H1 (cell line): Measurements from ENCODE around the gene S100A10. TPM values are rescaled to one million over a fixed set of nuclear protein-coding genes. Genes with fewer than 3 reads are reported as not detected.

Experiments
- CTCF ChIA-PET: fragments of 300-600 bp; sonication (Branson Sonifier 250); formaldehyde crosslinking; loops from one replicate; lab custom pipeline; 2021; ENCODE audit not compliant: partially characterized antibody; lab: Charles Lee
- POLR2A ChIA-PET: fragments of 300-600 bp; sonication (Branson Sonifier 250); formaldehyde crosslinking; loops from one replicate; lab custom pipeline; 2021; ENCODE audit warnings: inconsistent platforms; ENCODE audit not compliant: partially characterized antibody; lab: Charles Lee
- DNase-seq, 2 experiments: peaks; one replicate each; pipeline versions ENCODE4 v3.0.0 to v3.0.0-alpha.2; 2010 to 2022; ENCODE audit warnings: low spot score in 2 of 2, low read depth in 1 of 2, mixed read lengths in 1 of 2
- FAIRE-seq: peaks from 2 replicates; lab custom pipeline; 2011; peaks lifted over from hg19 to GRCh38; lab: Jason Lieb, UNC
- H2AFZ ChIP-seq: 2 replicates; pipeline ENCODE4 v1.8.1; 2012; ENCODE audit warnings: low read length, inconsistent platforms
- H2AK5ac ChIP-seq: 2 replicates; pipeline ENCODE4 v1.6.1; 2013; ENCODE audit warnings: low read depth, low read length
- H2BK120ac ChIP-seq: replicated peaks from 2 replicates; pipeline ENCODE3; 2013; ENCODE audit warnings: low read depth, low read length, inconsistent platforms
- H2BK12ac ChIP-seq: 2 replicates; pipeline ENCODE4 v1.6.1; 2013; ENCODE audit warnings: low read depth, low read length
- H2BK15ac ChIP-seq: 2 replicates; pipeline ENCODE4 v1.6.1; 2013; ENCODE audit warnings: low read length
- H2BK20ac ChIP-seq: 2 replicates; pipeline ENCODE4 v1.6.1; 2013; ENCODE audit warnings: low read length
- H2BK5ac ChIP-seq: 2 replicates; pipeline ENCODE4 v1.6.1; 2013; ENCODE audit warnings: low read depth, low read length
- H3K14ac ChIP-seq: 2 replicates; pipeline ENCODE4 v1.6.1; 2013; ENCODE audit warnings: inconsistent platforms; ENCODE audit not compliant: insufficient read length
- H3K18ac ChIP-seq: 2 replicates; pipeline ENCODE4 v1.6.1; 2013; ENCODE audit warnings: low read length; ENCODE audit errors: extremely low read depth
- H3K23ac ChIP-seq: 2 replicates; pipeline ENCODE4 v1.6.1; 2013; ENCODE audit warnings: inconsistent platforms; ENCODE audit not compliant: insufficient read length
- H3K23me2 ChIP-seq: 2 replicates; pipeline ENCODE4 v1.6.1; 2013; ENCODE audit warnings: low read depth, low read length
- H3K27ac ChIP-seq: 2 replicates; pipeline ENCODE4 v1.6.1; 2011; ENCODE audit warnings: low read depth, low read length, inconsistent platforms
- H3K27me3 ChIP-seq, 4 experiments: replicated peaks in 1 of 4; 1 replicate in 1 of 4; 2 replicates in 3 of 4; pipeline versions ENCODE4 v1.6.1 to v1.8.1; 2011 to 2013; ENCODE audit warnings: low read length in 3 of 4, mild to moderate bottlenecking in 3 of 4, inconsistent platforms in 2 of 4, mixed read lengths in 2 of 4, moderate library complexity in 1 of 4; ENCODE audit not compliant: control insufficient read depth in 3 of 4, insufficient read depth in 3 of 4; ENCODE audit errors: extremely low read depth in 1 of 4
- H3K36me3 ChIP-seq, 4 experiments: 2 replicates each; pipeline versions ENCODE4 v1.6.1 to v1.8.1; 2011 to 2013; ENCODE audit warnings: mild to moderate bottlenecking in 4 of 4, low read length in 3 of 4, moderate library complexity in 2 of 4, control low read depth in 1 of 4, inconsistent platforms in 1 of 4; ENCODE audit not compliant: insufficient read depth in 4 of 4, control insufficient read depth in 2 of 4
- H3K4ac ChIP-seq: replicated peaks from 2 replicates; pipeline ENCODE3; 2013; ENCODE audit warnings: low read length, low read depth, mixed read lengths, inconsistent platforms; ENCODE audit not compliant: insufficient read length
- H3K4me1 ChIP-seq, 4 experiments: replicated peaks in 1 of 4; 1 replicate in 1 of 4; 2 replicates in 3 of 4; pipeline versions ENCODE4 v1.6.1 to v1.8.1; 2011 to 2013; ENCODE audit warnings: low read length in 3 of 4, inconsistent platforms in 2 of 4, mixed read lengths in 1 of 4; ENCODE audit not compliant: insufficient read depth in 4 of 4, control insufficient read depth in 3 of 4
- H3K4me2 ChIP-seq, 2 experiments: 2 replicates each; pipeline versions ENCODE4 v1.6.1 to v1.8.1; 2011 to 2013; ENCODE audit warnings: low read depth in 2 of 2, low read length in 2 of 2, control low read depth in 1 of 2, inconsistent platforms in 1 of 2, mild to moderate bottlenecking in 1 of 2; ENCODE audit not compliant: insufficient read depth in 1 of 2
- H3K4me3 ChIP-seq, 4 experiments: fragments of 200-600, 300-600 bp in 1 of 4; sonication (generic), shearing (Covaris generic), sonication (Bioruptor Twin) in 1 of 4; 2 replicates each; pipeline versions ENCODE4 v1.5.1 to v1.8.1; 2011 to 2016; ENCODE audit warnings: low read length in 4 of 4, low read depth in 3 of 4, control low read depth in 2 of 4, inconsistent platforms in 2 of 4, mild to moderate bottlenecking in 2 of 4, mixed read lengths in 1 of 4, moderate library complexity in 1 of 4; ENCODE audit not compliant: insufficient read depth in 2 of 4; ENCODE audit errors: extremely low read depth in 1 of 4
- H3K56ac ChIP-seq: replicated peaks from 2 replicates; pipeline ENCODE3; 2013; ENCODE audit warnings: low read depth, mild to moderate bottlenecking, mixed read lengths, low read length, inconsistent platforms; ENCODE audit not compliant: insufficient read length
- H3K79me1 ChIP-seq: 2 replicates; pipeline ENCODE4 v1.6.1; 2013; ENCODE audit warnings: low read depth, low read length, control low read depth
- H3K79me2 ChIP-seq, 2 experiments: 2 replicates each; pipeline versions ENCODE4 v1.6.1 to v1.8.1; 2012 to 2013; ENCODE audit warnings: low read length in 2 of 2, mild to moderate bottlenecking in 2 of 2, inconsistent platforms in 1 of 2; ENCODE audit not compliant: insufficient read depth in 2 of 2, control insufficient read depth in 1 of 2
- H3K9ac ChIP-seq, 4 experiments: replicated peaks in 1 of 4; 1 replicate in 1 of 4; 2 replicates in 3 of 4; pipeline versions ENCODE4 v1.6.1 to v1.8.1; 2011 to 2013; ENCODE audit warnings: low read depth in 3 of 4, low read length in 3 of 4, control low read depth in 2 of 4, mild to moderate bottlenecking in 2 of 4, moderate library complexity in 2 of 4, inconsistent platforms in 1 of 4; ENCODE audit errors: extremely low read depth in 1 of 4
- H3K9me3 ChIP-seq, 2 experiments: 2 replicates each; pipeline versions ENCODE4 v1.6.1 to v1.8.1; 2012 to 2013; ENCODE audit warnings: mild to moderate bottlenecking in 2 of 2, moderate library complexity in 2 of 2, control low read depth in 1 of 2, inconsistent platforms in 1 of 2, low read depth in 1 of 2, low read length in 1 of 2, mixed read lengths in 1 of 2; ENCODE audit not compliant: insufficient read depth in 2 of 2
- H4K20me1 ChIP-seq, 2 experiments: replicated peaks in 1 of 2; 2 replicates each; pipeline versions ENCODE3 to v1.8.1; 2011 to 2013; ENCODE audit warnings: inconsistent platforms in 2 of 2, low read length in 2 of 2, mild to moderate bottlenecking in 1 of 2; ENCODE audit not compliant: insufficient read depth in 2 of 2, control insufficient read depth in 1 of 2
- H4K5ac ChIP-seq: 2 replicates; pipeline ENCODE4 v1.6.1; 2013; ENCODE audit warnings: low read length, low read depth, mixed read lengths, inconsistent platforms; ENCODE audit not compliant: insufficient read length
- H4K8ac ChIP-seq: 2 replicates; pipeline ENCODE4 v1.8.0; 2013; ENCODE audit warnings: mild to moderate bottlenecking, moderate library complexity, low read length, inconsistent platforms; ENCODE audit not compliant: insufficient read depth; ENCODE audit errors: extremely low read depth
- H4K91ac ChIP-seq: replicated peaks from 2 replicates; pipeline ENCODE3; 2013; ENCODE audit warnings: low read length, mixed read lengths, inconsistent platforms; ENCODE audit not compliant: insufficient read length
- ASH2L ChIP-seq: fragments of 200-600, 300-600 bp; sonication (generic); IDR thresholded peaks from one replicate; pipeline ENCODE4 v1.7.1; 2017; ENCODE audit warnings: low read length
- EGR1 ChIP-seq: IDR thresholded peaks from 2 replicates; pipeline ENCODE4 v1.6.1; 2011; ENCODE audit warnings: low read depth, low read length, borderline replicate concordance
- FOSL1 ChIP-seq: IDR thresholded peaks from 2 replicates; pipeline ENCODE4 v1.6.1; 2011; ENCODE audit warnings: mild to moderate bottlenecking, low read depth, low read length, moderate library complexity; ENCODE audit not compliant: insufficient read depth
- HDAC2 ChIP-seq, 2 experiments: fragments of 300-600 bp in 1 of 2; sonication (generic) in 1 of 2; IDR thresholded peaks; 2 replicates each; pipeline ENCODE4 v1.6.1; 2011 to 2012; ENCODE audit warnings: low read depth in 2 of 2, low read length in 2 of 2, mild to moderate bottlenecking in 2 of 2, moderate library complexity in 2 of 2, borderline replicate concordance in 1 of 2, inconsistent platforms in 1 of 2
- JUN ChIP-seq: IDR thresholded peaks from 2 replicates; pipeline ENCODE4 v1.6.1; 2011; ENCODE audit warnings: low read depth, mild to moderate bottlenecking, improper control_type of control experiment, low read length
- KDM5A ChIP-seq: fragments of 200-600 bp; IDR thresholded peaks from 2 replicates; pipeline ENCODE4 v1.7.1; 2012; ENCODE audit warnings: mild to moderate bottlenecking, low read length, inconsistent platforms, mixed read lengths
- PHF8 ChIP-seq: fragments of 200-600 bp; sonication (generic); conservative IDR thresholded peaks from 2 replicates; pipeline ENCODE4 v1.7.1; 2012; ENCODE audit warnings: low read depth, mild to moderate bottlenecking, inconsistent platforms, low read length, moderate library complexity
- SIN3A ChIP-seq, 2 experiments: IDR thresholded peaks in 1 of 2; conservative IDR thresholded peaks in 1 of 2; 2 replicates each; pipeline ENCODE4 v1.6.1; 2011 to 2012; ENCODE audit warnings: low read length in 2 of 2, improper control_type of control experiment in 1 of 2, low read depth in 1 of 2, mild to moderate bottlenecking in 1 of 2
- SUZ12 ChIP-seq: fragments of 200-600 bp; sonication (generic); IDR thresholded peaks from 2 replicates; pipeline ENCODE4 v1.6.1; 2012; ENCODE audit warnings: mild to moderate bottlenecking, inconsistent platforms, low read length, moderate library complexity, mixed read lengths
- TAF1 ChIP-seq: IDR thresholded peaks from 2 replicates; pipeline ENCODE4 v1.6.1; 2011; ENCODE audit warnings: mild to moderate bottlenecking, low read depth, low read length
- TCF12 ChIP-seq: IDR thresholded peaks from 2 replicates; pipeline ENCODE4 v1.6.1; 2011; ENCODE audit warnings: low read depth, mild to moderate bottlenecking, low read length
- ZNF274 ChIP-seq: IDR thresholded peaks from 2 replicates; pipeline ENCODE4 v1.7.0; 2012; ENCODE audit warnings: low read length, borderline replicate concordance; ENCODE audit errors: extremely low read depth
- WGBS, 2 experiments: shearing (Covaris generic) in 1 of 2; methylation state at CpG; one replicate each; pipeline versions ENCODE4 v1.1.6 to v1.1.7; 2013 to 2015; ENCODE audit warnings: low lambda C conversion rate in 2 of 2, mixed read lengths in 2 of 2, inconsistent platforms in 1 of 2, low coverage in 1 of 2, missing lambda C conversion rate in 1 of 2; ENCODE audit not compliant: insufficient replicate concordance in 2 of 2, insufficient coverage in 1 of 2, insufficient read length in 1 of 2; ENCODE audit errors: extremely low coverage in 1 of 2, missing lambda C conversion rate in 1 of 2; 5-methylcytosine and 5-hydroxymethylcytosine counted together
- polyA plus RNA-seq, 7 experiments: library from polyadenylated mRNA; depleted of rRNA in 3 of 7; stranded (reverse) in 5 of 7; unstranded in 2 of 7; fragments of >200 nt in 5 of 7; fragments of 200-250 nt in 2 of 7; gene quantifications; 1 replicate in 5 of 7; 2 replicates in 1 of 7; 4 replicates in 1 of 7; pipeline versions ENCODE4 v1.2.1 to v1.2.3, GENCODE V29; 2011 to 2013; ENCODE audit warnings: missing spikeins in 2 of 7, mixed read lengths in 2 of 7
- total RNA-seq: library from RNA; stranded (reverse); fragmentation: NEBNext Ultra II Directional; extraction: Animal tissue kit (Norgen Biotek cat#: 25700); gene quantifications from 2 replicates; pipeline ENCODE4 v1.2.1, GENCODE V29; 2021

Gene S100A10
- total and polyA plus RNA-seq, 2 of the 8 experiments (the other 6 are each of a cell fraction or from before 2014, with no cell fraction given): 23.9 to 231 TPM

GRCh38 chr1:151982300-151983005 is 11.2 kb downstream of the S100A10 start:
- H4K91ac ChIP-seq: no peak overlapping the region
- H3K79me2 ChIP-seq: no peaks in the 10 kb centered on the region
- no peak overlapping the region for H3K9ac ChIP-seq
- TF ChIP-seq ZNF274 (no peak), EGR1 (no peak), FOSL1 (no peak), ASH2L (no peak), SUZ12 (no peak), PHF8 (no peak), SIN3A (conservative IDR thresholded peaks at IDR 0.05 in 1 of 2, IDR thresholded peaks at IDR 0.05 in 1 of 2; ENCODE audit: low read depth in 1 of 2, low read length in 2 of 2) (no peak), JUN (no peak), HDAC2 (IDR thresholded peaks at IDR 0.05; ENCODE audit: borderline replicate concordance in 1 of 2, low read depth in 2 of 2, low read length in 2 of 2) (no peak), KDM5A (no peak), TCF12 (no peak), TAF1 (no peak)
- H3K14ac ChIP-seq: no peak overlapping the region
- no peaks in the 10 kb centered on the region for H4K20me1 ChIP-seq
- no peak overlapping the region for H2BK12ac ChIP-seq
- WGBS, 2 experiments: 100% methylated on average over 1 of the region's 1 CpG; no CpG with 5 or more reads in 1 of the 2 experiments
- H2BK20ac ChIP-seq: no peak overlapping the region
- H3K79me1 ChIP-seq: no peaks in the 10 kb centered on the region
- peaks cover 5 to 35% (median 23%) of the 10 kb centered on the region in 4 experiments; a peak in 6 of 8 replicates for H3K36me3 ChIP-seq
- no peak overlapping the region for H3K56ac ChIP-seq
- no peaks in the 10 kb centered on the region for H3K9me3 ChIP-seq
- no peak overlapping the region for H4K5ac ChIP-seq
- H2AFZ ChIP-seq: no peak overlapping the region
- no peak for FAIRE-seq
- no peak overlapping the region for H3K4ac ChIP-seq
- H3K27ac ChIP-seq: no peak overlapping the region
- no peak overlapping the region for H2BK120ac ChIP-seq
- no peak overlapping the region for H3K23ac ChIP-seq
- H3K23me2 ChIP-seq: no peaks in the 10 kb centered on the region; the same call in 1 of the 2 replicates
- H3K4me1 ChIP-seq: peaks cover 0 to 3% (median 0%) of the 10 kb centered on the region in 4 experiments; a peak in 1 of 7 replicates
- no peak overlapping the region for H3K4me3 ChIP-seq
- no peaks in the 10 kb centered on the region for H3K27me3 ChIP-seq
- CTCF ChIA-PET: interaction anchor here (1.1 to 31.0 kb wide), 7 partner anchors 8 to 1239 kb away, joined by 3 to 553 read pairs (median 6); partner anchors contain the start of gene S100A10
- no peak overlapping the region for H2BK15ac ChIP-seq
- POLR2A ChIA-PET: interaction anchor here (0.7 to 1.2 kb wide), 4 partner anchors 10 to 671 kb away, joined by 3 to 4 read pairs (median 3); no protein-coding TSS in a partner anchor
- no peak overlapping the region for H3K4me2 ChIP-seq
- no peak overlapping the region for H2AK5ac ChIP-seq
- H3K18ac ChIP-seq: no peak overlapping the region
- DNase-seq: no peak
- no peak overlapping the region for H4K8ac ChIP-seq
- no peak overlapping the region for H2BK5ac ChIP-seq
